ENCODE measurements around the gene COL4A6. TPM values are rescaled to one million over a fixed set of nuclear protein-coding genes. Genes with fewer than 3 reads are reported as not detected.

Gene COL4A6
- total RNA-seq, 2 donors from 2014 or later: 0.73 to 1.0 TPM

- intact Hi-C loops (cut with DNase I, micrococcal nuclease): no loop called here
- ATAC-seq (no peak), DNase-seq (no peak)
Observed at GRCh38 chrX:108134724-108135123, 303.5 kb downstream of the COL4A6 start.

GRCh38 chrX:108132876-108133275, 305.3 kb downstream of the COL4A6 start:
- ATAC-seq: no peak
- intact Hi-C loops (cut with DNase I, micrococcal nuclease): no loop called here

GRCh38 chrX:108132034-108132433, 306.2 kb downstream of the COL4A6 start:
- ATAC-seq (no peak), DNase-seq (no peak)
- intact Hi-C loops (cut with DNase I, micrococcal nuclease): no loop called here

More at GRCh38 chrX:108132876-108133275, 305.3 kb downstream of the COL4A6 start:
- no peak for DNase-seq

GRCh38 chrX:108131471-108131870, 306.8 kb downstream of the COL4A6 start:
- ATAC-seq (no peak), DNase-seq (no peak)
- intact Hi-C loops (cut with DNase I, micrococcal nuclease): no loop called here

- intact Hi-C loops (cut with DNase I, micrococcal nuclease): no loop called here
- ATAC-seq (no peak), DNase-seq (no peak)
Observed at GRCh38 chrX:108130889-108131288, 307.3 kb downstream of the COL4A6 start.

- ATAC-seq (no peak), DNase-seq (no peak)
- intact Hi-C loops (cut with DNase I, micrococcal nuclease): no loop called here
Observed at GRCh38 chrX:108127152-108127551, 311.1 kb downstream of the COL4A6 start.

GRCh38 chrX:108126661-108127060, 311.6 kb downstream of the COL4A6 start:
- ATAC-seq (no peak), DNase-seq (no peak)
- intact Hi-C loops (cut with DNase I, micrococcal nuclease): no loop called here

- intact Hi-C loops (cut with DNase I, micrococcal nuclease): no loop called here
- no peak for DNase-seq
- ATAC-seq: no peak
Observed at GRCh38 chrX:108123591-108124366, 314.4 kb downstream of the COL4A6 start.

GRCh38 chrX:108122748-108123147, 315.5 kb downstream of the COL4A6 start:
- intact Hi-C loops (cut with DNase I, micrococcal nuclease): no loop called here
- DNase-seq (no peak), ATAC-seq (no peak)

GRCh38 chrX:108121291-108121690, 316.9 kb downstream of the COL4A6 start:
- DNase-seq: no peak
- ATAC-seq: no peak
- intact Hi-C loops (cut with DNase I, micrococcal nuclease): no loop called here

- intact Hi-C loops (cut with DNase I, micrococcal nuclease): no loop called here
- DNase-seq: no peak
- ATAC-seq: peak; percentile 98
Observed at GRCh38 chrX:108117988-108118387, 320.2 kb downstream of the COL4A6 start.

GRCh38 chrX:108114541-108114940, 323.7 kb downstream of the COL4A6 start:
- ATAC-seq (no peak), DNase-seq (no peak)
- intact Hi-C loops (cut with DNase I, micrococcal nuclease): no loop called here

Other genes starting within 250 kb of the COL4A6 start
- 1 to 10 TPM; 2.4 to 5.6 TPM for gene COL4A5, start 1.4 kb upstream of the COL4A6 start, total RNA-seq

All from left colon (tissue), 2 donors.